ENCODE measurements around the gene SERPINB12. TPM values are rescaled to one million over a fixed set of nuclear protein-coding genes. Genes with fewer than 3 reads are reported as not detected.

Gene SERPINB12
- total RNA-seq, 1 donor from 2014 or later, result not detected

DNA sequence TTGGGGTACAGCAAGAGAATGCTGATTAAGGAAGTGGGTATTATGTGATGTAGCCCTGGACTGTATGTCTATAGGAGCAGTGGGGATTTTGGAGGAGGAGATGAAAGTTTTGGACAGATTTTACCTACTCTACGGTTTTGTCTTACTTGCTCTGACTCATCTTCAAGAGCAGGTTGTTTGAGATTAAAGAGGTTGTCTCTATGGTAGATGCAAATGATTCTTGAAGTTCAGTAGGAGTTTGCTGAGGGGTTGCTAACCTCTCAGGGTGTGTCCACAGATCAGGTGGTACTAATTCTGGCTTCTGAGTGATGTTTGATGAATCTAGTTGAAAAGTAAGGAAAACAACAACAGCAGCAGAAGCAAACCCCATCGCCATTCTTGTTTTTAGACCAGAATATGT lies 9.7 kb upstream of the SERPINB12 start:
- no peak for DNase-seq (ENCODE audit: low spot score, unreplicated experiment)
- TF ChIP-seq, protein P1, sequence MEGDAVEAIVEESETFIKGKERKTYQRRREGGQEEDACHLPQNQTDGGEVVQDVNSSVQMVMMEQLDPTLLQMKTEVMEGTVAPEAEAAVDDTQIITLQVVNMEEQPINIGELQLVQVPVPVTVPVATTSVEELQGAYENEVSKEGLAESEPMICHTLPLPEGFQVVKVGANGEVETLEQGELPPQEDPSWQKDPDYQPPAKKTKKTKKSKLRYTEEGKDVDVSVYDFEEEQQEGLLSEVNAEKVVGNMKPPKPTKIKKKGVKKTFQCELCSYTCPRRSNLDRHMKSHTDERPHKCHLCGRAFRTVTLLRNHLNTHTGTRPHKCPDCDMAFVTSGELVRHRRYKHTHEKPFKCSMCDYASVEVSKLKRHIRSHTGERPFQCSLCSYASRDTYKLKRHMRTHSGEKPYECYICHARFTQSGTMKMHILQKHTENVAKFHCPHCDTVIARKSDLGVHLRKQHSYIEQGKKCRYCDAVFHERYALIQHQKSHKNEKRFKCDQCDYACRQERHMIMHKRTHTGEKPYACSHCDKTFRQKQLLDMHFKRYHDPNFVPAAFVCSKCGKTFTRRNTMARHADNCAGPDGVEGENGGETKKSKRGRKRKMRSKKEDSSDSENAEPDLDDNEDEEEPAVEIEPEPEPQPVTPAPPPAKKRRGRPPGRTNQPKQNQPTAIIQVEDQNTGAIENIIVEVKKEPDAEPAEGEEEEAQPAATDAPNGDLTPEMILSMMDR (IDR thresholded peaks at IDR 0.05; ENCODE audit: unreplicated experiment), result no peak
- Mint-ChIP-seq H3K4me1 (ENCODE audit: low read depth) (no peaks in the 10 kb centered on the region), H3K27me3 (no peaks in the 10 kb centered on the region), H3K9me3 (ENCODE audit: low read depth) (no peaks in the 10 kb centered on the region), H3K36me3 (ENCODE audit: insufficient read depth) (no peaks in the 10 kb centered on the region), H3K4me3 (ENCODE audit: low read depth) (no peak overlapping the region), H3K27ac (no peak overlapping the region)

- TF ChIP-seq, protein P1 (IDR thresholded peaks at IDR 0.05; ENCODE audit: unreplicated experiment), result no peak
- Mint-ChIP-seq H3K27ac (no peak overlapping the region), H3K4me3 (ENCODE audit: low read depth) (no peak overlapping the region), H3K36me3 (ENCODE audit: insufficient read depth) (no peaks in the 10 kb centered on the region), H3K9me3 (ENCODE audit: low read depth) (no peaks in the 10 kb centered on the region), H3K4me1 (ENCODE audit: low read depth) (no peaks in the 10 kb centered on the region), H3K27me3 (no peaks in the 10 kb centered on the region)
- DNase-seq (ENCODE audit: low spot score, unreplicated experiment), result no peak
These were observed 7.6 kb upstream of the SERPINB12 start for GRCh38 chr18:63534615-63535014.

- Mint-ChIP-seq H3K27ac (no peak overlapping the region), H3K4me1 (ENCODE audit: low read depth) (no peaks in the 10 kb centered on the region), H3K9me3 (ENCODE audit: low read depth) (no peaks in the 10 kb centered on the region), H3K27me3 (no peaks in the 10 kb centered on the region), H3K4me3 (ENCODE audit: low read depth) (no peak overlapping the region), H3K36me3 (ENCODE audit: insufficient read depth) (no peaks in the 10 kb centered on the region)
- DNase-seq (ENCODE audit: low spot score, unreplicated experiment), result no peak
- TF ChIP-seq, protein P1 (IDR thresholded peaks at IDR 0.05; ENCODE audit: unreplicated experiment), result no peak
These were observed 2.2 kb upstream of the SERPINB12 start for GRCh38 chr18:63539904-63540510.

GRCh38 chr18:63544017-63544416 lies 1.8 kb downstream of the SERPINB12 start:
- DNase-seq (ENCODE audit: low spot score, unreplicated experiment), result no peak
- Mint-ChIP-seq H3K27ac (no peak overlapping the region), H3K36me3 (ENCODE audit: insufficient read depth) (no peaks in the 10 kb centered on the region), H3K4me1 (ENCODE audit: low read depth) (no peaks in the 10 kb centered on the region), H3K27me3 (no peaks in the 10 kb centered on the region), H3K9me3 (ENCODE audit: low read depth) (no peaks in the 10 kb centered on the region), H3K4me3 (ENCODE audit: low read depth) (no peak overlapping the region)
- TF ChIP-seq, protein P1 (IDR thresholded peaks at IDR 0.05; ENCODE audit: unreplicated experiment), result no peak

DNA sequence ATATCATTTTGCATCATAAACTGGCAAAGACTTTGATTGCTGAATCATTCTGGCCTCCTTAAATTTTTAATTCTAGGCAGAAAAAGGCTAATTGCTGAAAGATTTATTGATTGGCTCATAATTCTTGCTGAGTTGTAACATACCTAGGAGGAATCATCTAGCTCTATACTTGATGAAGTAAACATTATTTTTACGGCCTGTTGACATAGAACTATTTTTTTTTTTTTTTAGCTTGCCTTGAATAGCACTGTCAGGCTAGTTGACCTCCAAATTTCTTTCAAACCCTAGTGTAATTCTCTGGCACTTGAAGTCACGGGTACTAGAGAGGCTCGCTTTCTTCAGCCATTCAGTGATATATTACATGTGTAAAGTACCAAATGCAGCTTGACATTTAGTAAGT lies 2.8 kb downstream of the SERPINB12 start:
- no peaks in the 10 kb centered on the region for H3K36me3 Mint-ChIP-seq (ENCODE audit: insufficient read depth)
- H3K27ac Mint-ChIP-seq, result no peak overlapping the region
- no peak overlapping the region for H3K4me3 Mint-ChIP-seq (ENCODE audit: low read depth)
- no peaks in the 10 kb centered on the region for H3K9me3 Mint-ChIP-seq (ENCODE audit: low read depth)
- H3K4me1 Mint-ChIP-seq (ENCODE audit: low read depth), result no peaks in the 10 kb centered on the region
- H3K27me3 Mint-ChIP-seq, result no peaks in the 10 kb centered on the region
- TF ChIP-seq, protein P1 (IDR thresholded peaks at IDR 0.05; ENCODE audit: unreplicated experiment), result no peak
- no peak for DNase-seq (ENCODE audit: low spot score, unreplicated experiment)

Data from progenitor cell of endocrine pancreas (in vitro differentiated cells).